Body of pancreas (tissue), 4 donors: Measurements from ENCODE around the gene LRCH1. TPM values are rescaled to one million over a fixed set of nuclear protein-coding genes. Genes with fewer than 3 reads are reported as not detected.
"Not testable (repeated sequence)": the region's sequence is repeated elsewhere in the genome, so short reads cannot be mapped to it uniquely, and the experiment has no call there.

ENCODE experiments used
- ATAC-seq: fragments of 150-250 bp; one replicate; pipeline ENCODE4 v1.9.1; 2016
- DNase-seq, 4 donors: peaks; one replicate each; pipeline ENCODE4 v3.0.0-alpha.2; 2019
- H3K27ac ChIP-seq, 4 donors: fragments of 200-600 bp; sonication (generic); 1 replicate in 3 of 4; 2 replicates in 1 of 4; pipeline versions ENCODE4 v1.5.1 to v1.6.1; 2016 to 2019; ENCODE audit warnings: mild to moderate bottlenecking in 1 of 4, mixed read lengths in 1 of 4, moderate library complexity in 1 of 4
- H3K27me3 ChIP-seq, 2 donors: fragments of 200-600 bp; sonication (generic); one replicate each; pipeline ENCODE4 v1.6.0; 2016; ENCODE audit warnings: mild to moderate bottlenecking in 1 of 2
- H3K36me3 ChIP-seq, 2 donors: fragments of 200-600 bp; sonication (generic); replicated peaks in 1 of 2; 2 replicates each; pipeline ENCODE4 v1.5.1; 2016; ENCODE audit warnings: low read depth in 2 of 2; ENCODE audit not compliant: insufficient read depth in 1 of 2
- H3K4me1 ChIP-seq: fragments of 200-600 bp; sonication (generic); one replicate; pipeline ENCODE4 v1.6.0; 2016
- H3K4me3 ChIP-seq, 2 donors: fragments of 200-600 bp; sonication (generic); 1 replicate in 1 of 2; 2 replicates in 1 of 2; pipeline ENCODE4 v1.5.1; 2016 to 2019
- H3K9me3 ChIP-seq, 3 donors: fragments of 200-600 bp; sonication (generic); 1 replicate in 2 of 3; 2 replicates in 1 of 3; pipeline ENCODE4 v1.5.1; 2016
- POLR2A ChIP-seq, 3 donors: fragments of 450-650 bp; IDR thresholded peaks; one replicate each; pipeline ENCODE4 v1.6.1; 2016; ENCODE audit warnings: antibody characterized with exemption in 3 of 3, mild to moderate bottlenecking in 2 of 3
- WGBS, 2 donors: methylation state at CpG; one replicate each; pipeline ENCODE4 v1.1.5; 2017; 5-methylcytosine and 5-hydroxymethylcytosine counted together
- intact Hi-C: fragments of 100-400 bp; cut with DNase I; formaldehyde crosslinking; loops from one replicate; pipeline ENCODE4 v1.15.1; 2023
- total RNA-seq, 2 donors: library from RNA; depleted of rRNA; stranded (reverse); fragments of >200 nt; gene quantifications; one replicate each; pipeline ENCODE4 v1.1.0, GENCODE V29; 2016
- TF ChIP-seq, protein P1 (sequence below), 7 experiments: fragments of 450-650 bp in 4 of 7; fragments of 200-600 bp in 3 of 7; sonication (generic) in 3 of 7; IDR thresholded peaks; one replicate each; pipeline ENCODE4 v1.5.1; 2016 to 2019; ENCODE audit warnings: antibody characterized with exemption in 7 of 7

LRCH1 gene
- total RNA-seq, 2 donors from 2014 or later: 7.3 to 8.6 TPM

GRCh38 chr13:46756977-46757376 is 204.0 kb downstream of the LRCH1 start:
- intact Hi-C loops: no loop called here
- ATAC-seq (no peak), DNase-seq (no peak)
- H3K36me3 ChIP-seq: no peaks in the 10 kb centered on the region
- H3K27ac ChIP-seq: no peak overlapping the region
- no peaks in the 10 kb centered on the region for H3K27me3 ChIP-seq
- no peak overlapping the region for H3K4me3 ChIP-seq
- 37 to 50% methylated on average over 4 of the region's 4 CpGs for WGBS, 2 donors
- H3K9me3 ChIP-seq: no peaks in the 10 kb centered on the region
- TF ChIP-seq POLR2A (IDR thresholded peaks at IDR 0.05): no peak
- TF ChIP-seq, protein P1, sequence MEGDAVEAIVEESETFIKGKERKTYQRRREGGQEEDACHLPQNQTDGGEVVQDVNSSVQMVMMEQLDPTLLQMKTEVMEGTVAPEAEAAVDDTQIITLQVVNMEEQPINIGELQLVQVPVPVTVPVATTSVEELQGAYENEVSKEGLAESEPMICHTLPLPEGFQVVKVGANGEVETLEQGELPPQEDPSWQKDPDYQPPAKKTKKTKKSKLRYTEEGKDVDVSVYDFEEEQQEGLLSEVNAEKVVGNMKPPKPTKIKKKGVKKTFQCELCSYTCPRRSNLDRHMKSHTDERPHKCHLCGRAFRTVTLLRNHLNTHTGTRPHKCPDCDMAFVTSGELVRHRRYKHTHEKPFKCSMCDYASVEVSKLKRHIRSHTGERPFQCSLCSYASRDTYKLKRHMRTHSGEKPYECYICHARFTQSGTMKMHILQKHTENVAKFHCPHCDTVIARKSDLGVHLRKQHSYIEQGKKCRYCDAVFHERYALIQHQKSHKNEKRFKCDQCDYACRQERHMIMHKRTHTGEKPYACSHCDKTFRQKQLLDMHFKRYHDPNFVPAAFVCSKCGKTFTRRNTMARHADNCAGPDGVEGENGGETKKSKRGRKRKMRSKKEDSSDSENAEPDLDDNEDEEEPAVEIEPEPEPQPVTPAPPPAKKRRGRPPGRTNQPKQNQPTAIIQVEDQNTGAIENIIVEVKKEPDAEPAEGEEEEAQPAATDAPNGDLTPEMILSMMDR (IDR thresholded peaks at IDR 0.05): no peak
- H3K4me1 ChIP-seq: peaks cover 6% of the 10 kb centered on the region

- no peak for TF ChIP-seq POLR2A (IDR thresholded peaks at IDR 0.05)
- TF ChIP-seq, protein P1 (IDR thresholded peaks at IDR 0.05): no peak
- H3K4me1 ChIP-seq: peaks cover 6% of the 10 kb centered on the region
- no peak overlapping the region for H3K4me3 ChIP-seq
- no peaks in the 10 kb centered on the region for H3K9me3 ChIP-seq
- WGBS, 2 donors: 55 to 64% methylated on average over 3 of the region's 3 CpGs
- ATAC-seq (no peak), DNase-seq (no peak)
- H3K36me3 ChIP-seq: no peaks in the 10 kb centered on the region
- no peaks in the 10 kb centered on the region for H3K27me3 ChIP-seq
- H3K27ac ChIP-seq: no peak overlapping the region
- intact Hi-C loops: no loop called here
Measured at GRCh38 chr13:46757640-46758039, 204.7 kb downstream of the LRCH1 start.

DNA sequence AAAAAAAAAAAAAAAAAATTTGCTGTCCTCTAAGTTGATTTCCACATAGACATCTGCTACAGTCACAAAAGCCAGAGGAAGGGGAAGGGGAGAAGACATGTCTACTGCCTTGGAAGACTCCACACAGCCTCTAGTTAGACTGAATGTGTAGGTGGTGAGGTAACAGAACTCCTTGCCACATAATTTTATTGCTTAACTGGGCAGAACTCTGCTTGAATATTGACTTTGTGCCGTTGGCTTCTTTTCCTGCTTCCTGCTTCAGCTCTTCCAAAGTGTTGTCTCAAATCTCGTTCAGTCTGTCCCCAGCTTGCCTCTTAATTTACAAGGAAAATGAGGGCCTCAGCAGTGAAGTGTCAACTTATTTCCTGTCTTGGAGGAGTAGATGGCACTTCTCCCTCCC is 206.9 kb downstream of the LRCH1 start:
- peaks cover 6% of the 10 kb centered on the region for H3K4me1 ChIP-seq
- H3K9me3 ChIP-seq: no peaks in the 10 kb centered on the region
- intact Hi-C loops: no loop called here
- H3K4me3 ChIP-seq: no peak overlapping the region
- H3K27ac ChIP-seq: peak overlapping the region in 2 of 4 donors; percentile 12 to 24
- ATAC-seq (peak; percentile 74), DNase-seq (peak in 1 of 4 donors; percentile 20)
- H3K36me3 ChIP-seq: no peaks in the 10 kb centered on the region
- TF ChIP-seq POLR2A (IDR thresholded peaks at IDR 0.05): no peak
- TF ChIP-seq, protein P1 (IDR thresholded peaks at IDR 0.05): no peak
- H3K27me3 ChIP-seq: no peaks in the 10 kb centered on the region
- 0 to 3% methylated on average over 2 of the region's 2 CpGs for WGBS, 2 donors

DNA sequence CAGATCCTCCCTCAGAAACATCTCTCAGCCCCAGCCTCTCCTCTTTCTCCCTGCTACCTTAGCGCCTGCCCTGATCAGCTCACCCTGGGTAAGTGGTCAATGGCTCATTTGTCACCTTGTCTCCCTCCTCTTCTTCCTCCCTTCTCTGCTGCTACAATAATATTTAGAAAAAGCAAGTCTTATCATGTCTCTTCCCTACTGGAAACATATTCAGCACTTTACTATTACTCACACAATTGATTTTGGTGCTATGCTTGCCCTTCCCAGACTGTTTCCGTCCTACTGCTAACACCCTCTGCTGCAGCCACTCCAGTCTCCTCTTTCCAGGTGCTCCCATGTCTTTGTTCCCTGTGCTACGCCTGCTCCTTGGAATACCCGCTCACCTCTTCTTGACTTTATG is 208.2 kb downstream of the LRCH1 start:
- peaks cover 6% of the 10 kb centered on the region for H3K4me1 ChIP-seq
- no peak for ATAC-seq
- H3K27ac ChIP-seq: no peak overlapping the region

GRCh38 chr13:46761866-46762265 is 208.9 kb downstream of the LRCH1 start:
- TF ChIP-seq, protein P1 (IDR thresholded peaks at IDR 0.05): no peak
- no peak for TF ChIP-seq POLR2A (IDR thresholded peaks at IDR 0.05)
- ATAC-seq: no peak
- intact Hi-C loops: no loop called here
- H3K9me3 ChIP-seq: no peaks in the 10 kb centered on the region
- no peak overlapping the region for H3K27ac ChIP-seq
- H3K27me3 ChIP-seq: no peaks in the 10 kb centered on the region
- H3K4me1 ChIP-seq: peaks cover 6% of the 10 kb centered on the region
- H3K4me3 ChIP-seq: no peak overlapping the region
- no peak for DNase-seq
- WGBS, 2 donors: 48 to 67% methylated on average over 5 of the region's 5 CpGs
- H3K36me3 ChIP-seq: no peaks in the 10 kb centered on the region

More for the DNA sequence above, 208.2 kb downstream of the LRCH1 start:
- intact Hi-C loops: no loop called here
- no peak for DNase-seq
- no peaks in the 10 kb centered on the region for H3K27me3 ChIP-seq
- no peaks in the 10 kb centered on the region for H3K9me3 ChIP-seq
- TF ChIP-seq, protein P1 (IDR thresholded peaks at IDR 0.05): no peak
- no peaks in the 10 kb centered on the region for H3K36me3 ChIP-seq
- WGBS, 2 donors: 83 to 84% methylated on average over 4 of the region's 4 CpGs
- H3K4me3 ChIP-seq: no peak overlapping the region

- H3K4me1 ChIP-seq, H3K36me3 ChIP-seq, ATAC-seq, H3K4me3 ChIP-seq, intact Hi-C loops, H3K27me3 ChIP-seq, H3K9me3 ChIP-seq, DNase-seq, H3K27ac ChIP-seq: not testable (repeated sequence)
- WGBS, 2 donors: 94 to 97% methylated on average over 4 of the region's 4 CpGs
Measured at GRCh38 chr13:46769925-46770324, 217.0 kb downstream of the LRCH1 start.
